Measurements from ENCODE around the gene ZNF264. TPM values are rescaled to one million over a fixed set of nuclear protein-coding genes. Genes with fewer than 3 reads are reported as not detected.
"Not testable (repeated sequence)": the region's sequence is repeated elsewhere in the genome, so short reads cannot be mapped to it uniquely, and the experiment has no call there.

Gene ZNF264
- total RNA-seq = 10 to 100 TPM; 38.7 to 43.3 TPM

DNA sequence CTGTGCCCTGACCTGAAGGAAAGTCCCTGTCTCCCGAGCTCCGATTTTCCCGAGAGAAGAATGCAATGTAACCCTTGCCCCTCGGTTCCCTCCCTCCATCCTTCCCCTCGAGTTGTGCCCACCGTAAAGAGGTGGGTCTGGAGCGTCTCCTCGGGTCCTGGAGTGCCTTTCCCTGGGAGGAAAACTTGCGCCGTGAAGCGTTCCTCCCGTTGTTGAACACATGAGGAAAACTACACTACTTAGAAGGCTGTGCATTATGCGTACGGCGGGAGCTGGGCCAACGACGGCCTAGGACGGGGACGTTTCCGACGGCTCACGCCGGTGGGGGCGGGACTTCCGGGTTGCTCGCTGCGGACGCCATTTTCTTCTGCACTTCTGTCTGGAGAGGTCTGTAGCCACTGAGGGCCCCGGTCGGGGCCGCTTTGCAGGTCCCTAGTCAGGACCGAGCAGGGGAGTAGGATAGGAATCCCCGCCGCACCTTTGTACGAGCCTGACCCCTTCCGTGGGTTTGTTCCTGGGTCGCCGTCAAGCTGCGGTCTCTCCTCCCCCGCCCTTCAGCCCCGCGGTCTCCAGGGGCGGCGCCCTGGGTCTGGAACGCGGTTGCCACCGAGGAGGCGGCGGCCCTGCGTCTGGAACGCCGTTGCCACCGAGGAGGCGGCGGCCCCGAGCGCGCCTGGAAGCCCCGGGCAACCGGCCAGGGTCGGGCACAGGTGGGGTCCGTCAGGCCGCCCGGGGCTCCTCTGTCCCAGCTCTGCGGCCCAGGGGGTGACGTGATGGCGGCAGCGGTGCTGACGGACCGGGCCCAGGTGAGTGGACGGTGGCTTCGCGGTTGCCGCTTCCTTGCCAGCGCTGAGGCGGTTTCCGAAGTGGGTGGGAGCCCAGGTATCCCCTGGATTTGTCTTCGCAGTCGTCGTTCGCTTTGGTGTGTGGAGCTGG, at the start of gene ZNF264:
ZNF264 (plus strand) TSS at position 360 of the 936 bp plus-strand sequence; CDS start at position 774, 414 bp downstream.
- H3K4me3 Mint-ChIP-seq = peak within 1 kb of the TSS; percentile 88 to 89
- H3K9me3 Mint-ChIP-seq = peaks cover 20 to 22% of the 10 kb centered on the region in 2 donors
- H3K27me3 Mint-ChIP-seq (ENCODE audit: low read depth) = no peaks in the 10 kb centered on the region
- ATAC-seq (replicated peaks in 1 of 2) = peak; percentile 98
- peak within 1 kb of the TSS; percentile 89 for H3K27ac Mint-ChIP-seq
- peak; percentile 93 for DNase-seq
- H3K36me3 Mint-ChIP-seq (ENCODE audit: insufficient read depth in 2 of 2) = peaks cover 43 to 64% of the 10 kb centered on the region in 2 donors
- H3K4me1 Mint-ChIP-seq (ENCODE audit: low read depth) = peaks cover 35% of the 10 kb centered on the region

DNA sequence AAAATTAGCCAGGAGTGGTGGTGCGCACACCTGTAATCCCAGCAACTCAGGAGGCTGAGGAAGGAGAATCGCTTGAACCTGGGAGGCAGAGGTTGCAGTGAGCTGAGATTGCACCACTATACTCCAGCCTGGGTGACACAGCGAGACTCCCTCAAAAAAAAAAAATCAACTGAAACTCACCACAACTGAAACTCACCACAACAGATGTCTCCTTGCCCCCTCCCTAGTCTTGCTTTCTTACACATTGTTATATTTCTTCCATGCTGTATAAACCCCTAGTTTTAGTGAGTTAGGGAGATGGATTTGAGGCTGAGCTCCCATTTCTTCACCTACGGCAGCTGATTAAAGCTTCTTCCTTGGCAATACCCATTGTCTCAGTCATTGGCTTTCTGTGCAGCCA, 49.6 kb upstream of the ZNF264 start:
- DNase-seq = no peak
- H3K4me3 Mint-ChIP-seq = no peak overlapping the region
- no peak for ATAC-seq (replicated peaks in 1 of 2)
- no peaks in the 10 kb centered on the region for H3K4me1 Mint-ChIP-seq (ENCODE audit: low read depth)
- peaks cover 13 to 15% of the 10 kb centered on the region in 2 donors for H3K9me3 Mint-ChIP-seq
- no peak overlapping the region for H3K27ac Mint-ChIP-seq
- H3K27me3 Mint-ChIP-seq (ENCODE audit: low read depth) = no peaks in the 10 kb centered on the region
- peaks cover 11 to 16% of the 10 kb centered on the region in 2 donors for H3K36me3 Mint-ChIP-seq (ENCODE audit: insufficient read depth in 2 of 2)

DNA sequence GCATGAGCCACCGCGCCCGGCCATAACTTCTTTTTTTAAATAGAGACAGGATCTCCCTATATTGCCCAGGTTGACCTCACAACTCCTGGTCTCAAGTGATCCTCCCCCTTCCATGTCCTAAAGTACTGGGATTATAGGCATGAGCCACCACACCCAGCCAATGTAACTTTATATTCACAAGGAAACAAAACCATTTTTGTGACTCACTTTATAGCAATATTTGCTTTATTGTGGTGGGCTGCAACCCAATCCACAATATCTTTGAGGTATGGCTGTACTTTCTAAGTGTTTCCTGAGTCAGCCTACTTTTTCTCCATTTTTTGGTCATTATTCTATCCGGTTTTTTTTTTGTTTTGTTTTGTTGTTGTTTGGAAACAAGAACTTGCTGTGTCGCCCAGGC, 38.4 kb upstream of the ZNF264 start:
- no peak for ATAC-seq (replicated peaks in 1 of 2)
- H3K27me3 Mint-ChIP-seq (ENCODE audit: low read depth) = no peaks in the 10 kb centered on the region
- DNase-seq = no peak
- no peaks in the 10 kb centered on the region for H3K4me1 Mint-ChIP-seq (ENCODE audit: low read depth)
- no peak overlapping the region for H3K27ac Mint-ChIP-seq
- no peak overlapping the region for H3K4me3 Mint-ChIP-seq
- H3K9me3 Mint-ChIP-seq = peaks cover 17 to 20% of the 10 kb centered on the region in 2 donors
- H3K36me3 Mint-ChIP-seq (ENCODE audit: insufficient read depth in 2 of 2) = peaks cover 4 to 7% of the 10 kb centered on the region in 2 donors

DNA sequence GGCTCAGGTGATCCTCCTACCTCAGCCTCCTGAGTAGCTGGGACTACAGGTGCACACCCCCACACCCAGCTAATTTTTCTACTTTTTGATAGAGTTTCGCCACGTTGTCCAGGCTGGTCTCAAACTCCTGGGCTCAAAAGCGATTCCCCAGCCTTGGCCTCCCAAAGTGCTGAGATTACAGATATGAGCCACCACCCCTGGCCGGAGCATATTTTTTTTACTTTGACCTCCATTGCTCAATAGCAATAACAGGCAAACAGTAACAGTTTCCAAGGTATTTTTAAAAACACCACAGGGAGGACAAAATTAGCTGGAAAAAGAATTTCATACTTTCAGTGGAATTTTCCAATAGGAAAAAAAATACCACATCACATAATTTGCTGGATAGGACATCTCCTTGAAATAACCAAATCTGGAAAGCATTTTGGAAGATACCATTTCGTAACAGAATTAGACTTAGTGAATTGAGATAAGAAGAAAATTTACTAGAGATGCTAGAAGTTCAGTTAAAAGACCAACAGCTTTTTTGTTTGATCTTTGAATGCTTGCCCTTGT, 29.2 kb upstream of the ZNF264 start:
- peaks cover 6 to 16% of the 10 kb centered on the region in 2 donors for H3K9me3 Mint-ChIP-seq
- no peaks in the 10 kb centered on the region for H3K27me3 Mint-ChIP-seq (ENCODE audit: low read depth)
- no peak overlapping the region for H3K27ac Mint-ChIP-seq
- no peak for DNase-seq
- no peaks in the 10 kb centered on the region for H3K4me1 Mint-ChIP-seq (ENCODE audit: low read depth)
- peaks cover 6 to 9% of the 10 kb centered on the region in 2 donors for H3K36me3 Mint-ChIP-seq (ENCODE audit: insufficient read depth in 2 of 2)
- H3K4me3 Mint-ChIP-seq = no peak overlapping the region
- no peak for ATAC-seq (replicated peaks in 1 of 2)

DNA sequence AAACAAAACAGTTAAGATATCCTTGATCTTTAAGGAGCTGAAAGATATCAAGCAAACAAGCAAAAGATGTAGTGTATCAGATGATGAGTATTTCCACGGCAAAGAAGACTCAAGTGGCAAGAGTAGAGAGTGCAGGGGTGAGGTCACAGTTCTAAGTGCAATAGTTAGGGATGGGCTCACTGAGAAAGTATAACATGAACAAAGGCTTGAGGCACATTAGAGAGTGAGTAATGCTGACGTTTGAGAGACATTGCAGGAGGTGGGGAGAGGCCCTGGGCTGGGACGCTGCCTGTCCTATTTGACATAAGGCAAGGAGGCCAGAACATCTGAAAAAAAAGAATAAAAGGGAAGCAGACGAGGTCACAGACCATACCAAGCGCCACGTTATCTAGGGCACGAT, 25.5 kb upstream of the ZNF264 start:
- Mint-ChIP-seq H3K9me3 (peaks cover 10 to 11% of the 10 kb centered on the region in 2 donors), H3K36me3 (ENCODE audit: insufficient read depth in 2 of 2) (peaks cover 9% of the 10 kb centered on the region in 2 donors), H3K4me3 (no peak overlapping the region), H3K27me3 (ENCODE audit: low read depth) (no peaks in the 10 kb centered on the region), H3K4me1 (ENCODE audit: low read depth) (no peaks in the 10 kb centered on the region), H3K27ac (no peak overlapping the region)
- DNase-seq = no peak
- no peak for ATAC-seq (replicated peaks in 1 of 2)

DNA sequence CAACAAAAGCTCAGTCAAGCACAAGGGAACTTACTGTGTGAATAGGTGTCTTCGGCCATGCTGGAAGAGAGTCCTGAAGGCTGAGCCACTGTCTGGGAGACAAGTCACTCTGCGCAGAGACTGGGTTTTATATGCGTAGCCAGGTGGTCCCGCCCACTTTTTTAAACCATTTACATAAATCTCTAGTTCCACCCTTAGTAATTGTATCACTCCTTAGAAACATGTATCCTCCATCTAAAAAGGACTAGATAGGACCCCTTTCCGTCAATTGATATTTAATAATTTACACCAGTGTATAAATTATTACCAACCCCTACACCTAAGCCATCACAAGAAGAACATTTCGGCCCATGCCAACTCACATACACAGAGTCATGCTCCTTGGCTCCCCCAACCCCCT, 23.9 kb upstream of the ZNF264 start, which contains the start of gene DUXA:
DUXA (minus strand) TSS at position 101 of the 400 bp plus-strand sequence; CDS start at position 59, 42 bp downstream.
- Mint-ChIP-seq H3K27ac (no peak within 1 kb of the TSS), H3K4me1 (ENCODE audit: low read depth) (peaks cover 5% of the 10 kb centered on the region), H3K4me3 (no peak within 1 kb of the TSS), H3K27me3 (ENCODE audit: low read depth) (peaks cover 7% of the 10 kb centered on the region), H3K36me3 (ENCODE audit: insufficient read depth in 2 of 2) (peaks cover 16 to 19% of the 10 kb centered on the region in 2 donors), H3K9me3 (peaks cover 13 to 15% of the 10 kb centered on the region in 2 donors)
- DNase-seq = no peak
- no peak for ATAC-seq (replicated peaks in 1 of 2)

DNA sequence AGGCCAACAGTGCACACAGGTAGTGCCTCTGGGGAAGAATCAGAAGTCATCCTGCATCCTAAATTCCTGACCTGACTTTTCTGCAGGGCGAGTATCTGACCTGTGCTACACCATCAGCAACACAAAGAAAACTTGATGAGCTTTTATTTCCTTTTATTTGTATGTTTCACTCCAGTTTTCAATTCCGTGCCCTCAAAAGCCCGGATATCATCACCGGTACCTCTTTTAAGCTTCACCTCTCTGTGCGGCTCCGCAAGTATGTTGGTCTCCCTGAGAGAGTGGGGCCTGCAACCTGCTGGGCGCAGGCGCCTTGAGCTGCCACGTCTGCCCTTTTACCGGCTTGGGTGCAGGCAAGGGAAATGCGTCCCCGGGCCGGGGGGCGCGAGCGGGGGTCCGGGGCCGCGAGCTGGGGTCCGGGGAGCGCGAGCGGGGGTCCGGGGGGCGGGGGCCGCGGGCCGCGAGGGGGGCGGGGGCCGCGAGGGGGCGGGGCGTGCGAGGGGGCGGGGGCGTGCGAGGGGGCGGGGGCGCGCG, 19.7 kb upstream of the ZNF264 start:
- Mint-ChIP-seq H3K27me3 (ENCODE audit: low read depth) (peaks cover 12% of the 10 kb centered on the region), H3K4me1 (ENCODE audit: low read depth) (peaks cover 5% of the 10 kb centered on the region), H3K4me3 (peak overlapping the region; percentile 80 to 89), H3K36me3 (ENCODE audit: insufficient read depth in 2 of 2) (peaks cover 13 to 38% of the 10 kb centered on the region in 2 donors), H3K27ac (peak overlapping the region; percentile 88), H3K9me3 (peaks cover 8 to 19% of the 10 kb centered on the region in 2 donors)
- peak; percentile 32 to 43 for DNase-seq
- peak; percentile 71 to 78 for ATAC-seq (replicated peaks in 1 of 2)

DNA sequence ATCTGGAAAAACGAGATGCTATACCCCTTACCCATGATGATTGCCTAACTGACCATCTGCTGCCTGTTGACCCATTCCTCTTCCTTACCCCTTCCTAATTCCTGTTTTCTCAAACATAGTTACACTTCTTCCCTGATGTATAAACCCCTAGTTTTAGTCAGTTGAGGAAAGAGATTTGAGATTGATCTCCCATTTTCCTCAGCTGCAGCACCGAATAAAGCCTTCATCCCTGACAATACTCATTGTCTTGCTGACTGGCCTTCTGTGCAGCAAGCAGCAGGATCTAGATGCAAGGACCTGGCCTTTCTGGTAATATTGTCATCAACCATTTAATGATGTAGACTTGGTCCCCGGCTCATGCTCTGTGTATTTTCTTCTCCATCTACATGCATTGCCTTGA, 999 bp upstream of the ZNF264 start:
- peaks cover 41 to 64% of the 10 kb centered on the region in 2 donors for H3K36me3 Mint-ChIP-seq (ENCODE audit: insufficient read depth in 2 of 2)
- no peak for DNase-seq
- no peak overlapping the region for H3K27ac Mint-ChIP-seq
- H3K4me3 Mint-ChIP-seq = peak overlapping the region; percentile 88 to 89
- peaks cover 35% of the 10 kb centered on the region for H3K4me1 Mint-ChIP-seq (ENCODE audit: low read depth)
- H3K9me3 Mint-ChIP-seq = peaks cover 22 to 23% of the 10 kb centered on the region in 2 donors
- no peak for ATAC-seq (replicated peaks in 1 of 2)
- no peaks in the 10 kb centered on the region for H3K27me3 Mint-ChIP-seq (ENCODE audit: low read depth)

DNA sequence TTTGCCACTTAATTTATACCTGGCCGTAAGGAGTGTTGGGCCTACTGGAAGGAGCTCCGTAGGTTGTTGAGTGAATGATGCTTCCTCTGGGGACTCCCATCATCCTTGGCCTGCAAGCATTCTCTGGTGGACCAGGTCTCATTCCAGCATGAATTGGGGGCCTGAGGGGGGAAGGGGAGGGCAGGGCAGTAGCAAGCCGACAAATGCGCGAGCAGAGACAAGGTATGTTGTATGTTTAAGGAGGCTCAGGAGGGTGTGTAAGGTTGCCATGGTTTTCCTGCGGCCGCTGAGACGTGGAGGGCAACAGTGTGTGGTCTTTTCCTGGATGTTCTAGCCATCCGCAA, 749 bp downstream of the ZNF264 start:
- H3K27ac Mint-ChIP-seq = peak overlapping the region; percentile 77
- peak overlapping the region; percentile 88 to 89 for H3K4me3 Mint-ChIP-seq
- peaks cover 35% of the 10 kb centered on the region for H3K4me1 Mint-ChIP-seq (ENCODE audit: low read depth)
- H3K36me3 Mint-ChIP-seq (ENCODE audit: insufficient read depth in 2 of 2) = peaks cover 48 to 70% of the 10 kb centered on the region in 2 donors
- no peaks in the 10 kb centered on the region for H3K27me3 Mint-ChIP-seq (ENCODE audit: low read depth)
- H3K9me3 Mint-ChIP-seq = peaks cover 23 to 24% of the 10 kb centered on the region in 2 donors
- no peak for DNase-seq
- no peak for ATAC-seq (replicated peaks in 1 of 2)

DNA sequence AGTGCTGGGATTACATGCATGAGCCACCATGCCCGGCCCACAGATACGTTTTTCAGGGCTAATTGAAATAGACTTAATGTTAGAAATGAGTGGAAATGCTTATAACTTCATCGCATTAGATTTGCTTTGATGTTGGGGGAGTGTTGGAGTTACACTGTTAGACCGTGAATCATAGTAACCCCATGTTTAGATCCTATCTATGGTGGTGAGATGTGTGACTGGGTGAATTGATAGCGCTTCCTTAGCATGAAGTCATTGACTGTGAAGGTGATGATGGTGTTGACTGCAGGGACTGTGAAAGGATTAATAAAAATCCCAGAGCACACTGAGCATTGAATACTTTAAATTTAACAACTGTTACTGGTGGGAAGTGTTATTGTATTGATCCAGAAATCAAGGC, 1.7 kb downstream of the ZNF264 start:
- Mint-ChIP-seq H3K27ac (peak overlapping the region; percentile 77), H3K36me3 (ENCODE audit: insufficient read depth in 2 of 2) (peaks cover 46 to 72% of the 10 kb centered on the region in 2 donors), H3K9me3 (peaks cover 18 to 21% of the 10 kb centered on the region in 2 donors), H3K4me3 (peak overlapping the region; percentile 88 to 89), H3K4me1 (ENCODE audit: low read depth) (peaks cover 35% of the 10 kb centered on the region), H3K27me3 (ENCODE audit: low read depth) (no peaks in the 10 kb centered on the region)
- ATAC-seq (replicated peaks in 1 of 2) (peak; percentile 34 to 41), DNase-seq (no peak)

DNA sequence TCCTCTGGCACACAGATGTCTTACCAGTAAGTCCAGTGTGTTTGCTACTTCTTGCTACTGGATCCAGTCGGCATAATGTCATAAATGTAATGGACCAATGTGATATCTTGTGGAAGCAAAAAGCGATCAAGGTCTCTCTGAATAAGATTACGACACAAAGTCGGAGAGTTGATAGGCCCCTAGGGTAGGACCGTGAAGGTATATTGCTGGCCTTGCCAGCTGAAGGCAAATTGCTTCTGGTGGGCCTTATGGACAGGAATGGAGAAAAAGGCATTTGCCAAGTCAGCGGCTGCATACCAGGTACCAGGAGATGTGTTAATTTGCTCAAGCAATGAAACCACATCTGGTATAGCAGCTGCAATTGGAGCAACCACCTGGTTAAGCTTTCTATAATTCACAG, 6.6 kb downstream of the ZNF264 start:
- not testable (repeated sequence) for ATAC-seq (replicated peaks in 1 of 2); DNase-seq; H3K27ac Mint-ChIP-seq; H3K27me3 Mint-ChIP-seq (ENCODE audit: low read depth); H3K4me3 Mint-ChIP-seq
- Mint-ChIP-seq H3K4me1 (ENCODE audit: low read depth) (peaks cover 21% of the 10 kb centered on the region), H3K36me3 (ENCODE audit: insufficient read depth in 2 of 2) (peaks cover 47 to 74% of the 10 kb centered on the region in 2 donors), H3K9me3 (peaks cover 11 to 15% of the 10 kb centered on the region in 2 donors)

DNA sequence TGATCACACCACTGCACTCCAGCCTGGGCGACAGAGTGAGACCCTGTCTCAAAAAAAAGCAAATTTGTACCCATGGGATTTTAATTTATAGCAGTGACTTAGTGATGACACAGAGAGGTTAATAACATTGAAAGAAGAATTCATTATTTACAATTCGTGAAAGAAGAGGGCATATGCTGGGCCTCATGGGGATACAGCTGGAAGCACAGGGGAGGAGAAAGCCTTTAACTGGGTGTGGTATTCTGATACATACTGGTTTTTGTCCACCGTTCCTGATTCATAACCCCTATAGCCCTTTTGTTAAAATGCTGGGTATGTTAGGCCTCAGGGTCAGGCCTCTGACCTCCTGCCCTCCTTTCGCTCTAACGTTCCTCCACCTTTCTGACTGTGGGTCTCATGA, 10.9 kb downstream of the ZNF264 start:
- DNase-seq = no peak
- Mint-ChIP-seq H3K27me3 (ENCODE audit: low read depth) (no peaks in the 10 kb centered on the region), H3K4me1 (ENCODE audit: low read depth) (peaks cover 10% of the 10 kb centered on the region), H3K27ac (no peak overlapping the region), H3K4me3 (no peak overlapping the region), H3K9me3 (peaks cover 8 to 10% of the 10 kb centered on the region in 2 donors), H3K36me3 (ENCODE audit: insufficient read depth in 2 of 2) (peaks cover 38 to 72% of the 10 kb centered on the region in 2 donors)
- no peak for ATAC-seq (replicated peaks in 1 of 2)

DNA sequence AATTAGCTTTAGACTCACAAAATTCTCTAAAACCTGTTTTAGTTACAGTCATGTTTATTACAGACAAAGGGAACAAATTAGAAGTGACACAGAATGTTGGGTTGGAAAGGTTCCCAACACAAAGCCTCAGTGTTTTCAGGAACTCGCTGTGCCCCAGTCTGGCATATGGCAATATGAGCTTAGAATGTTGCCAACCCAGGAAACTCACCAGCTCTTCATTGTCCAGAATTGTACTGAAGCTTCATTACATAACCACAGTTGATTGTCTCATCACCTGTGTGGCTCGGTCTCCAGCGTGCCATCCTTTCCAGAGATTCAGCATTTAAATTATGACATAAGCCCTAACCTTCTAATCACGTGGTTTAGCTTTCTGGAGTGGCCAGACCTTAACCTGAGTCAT, 19.1 kb downstream of the ZNF264 start:
- Mint-ChIP-seq H3K9me3 (peaks cover 11 to 12% of the 10 kb centered on the region in 2 donors), H3K36me3 (ENCODE audit: insufficient read depth in 2 of 2) (peaks cover 42 to 70% of the 10 kb centered on the region in 2 donors), H3K4me1 (ENCODE audit: low read depth) (no peaks in the 10 kb centered on the region), H3K4me3 (no peak overlapping the region), H3K27ac (no peak overlapping the region), H3K27me3 (ENCODE audit: low read depth) (no peaks in the 10 kb centered on the region)
- DNase-seq = no peak
- no peak for ATAC-seq (replicated peaks in 1 of 2)

Measured in activated T-cell treated with anti-CD3 and anti-CD28 coated beads, Interleukin-2, amount 50 U/mL, for 72 hours (primary cell).